Measurements from ENCODE around the gene CD69. TPM values are rescaled to one million over a fixed set of nuclear protein-coding genes. Genes with fewer than 3 reads are reported as not detected.

CD69 gene
- total and polyA plus RNA-seq, 9 donors = 0.63 to 7.8 (median 2.3) TPM

DNA sequence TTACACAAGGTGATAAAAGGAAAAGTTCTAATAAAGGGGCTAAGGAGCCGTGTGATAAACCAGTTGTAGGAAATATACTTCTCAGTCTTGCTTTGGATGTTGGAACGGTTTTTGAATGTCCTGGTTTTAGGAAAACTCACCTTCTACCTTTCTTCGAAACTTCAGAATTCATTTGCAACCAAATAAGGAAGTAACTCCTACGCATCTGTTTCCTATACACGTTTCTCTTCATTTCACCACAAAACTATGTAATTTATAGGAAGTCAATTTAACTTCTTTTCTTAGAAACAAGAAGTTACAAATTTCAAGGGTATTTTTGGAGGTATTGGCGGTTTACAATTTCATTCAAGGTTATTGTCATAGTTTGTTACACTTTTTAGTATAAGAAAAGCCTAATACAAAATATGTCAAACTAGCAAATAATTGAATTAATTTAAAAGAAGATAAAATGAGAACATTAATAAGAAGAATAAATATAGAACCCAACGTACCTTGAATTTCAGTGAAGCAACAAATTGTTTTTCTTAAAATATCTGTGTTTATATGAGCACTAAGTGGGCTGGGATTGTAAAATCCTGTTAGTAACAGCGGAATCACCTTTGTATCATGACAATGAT lies 33.2 kb upstream of the CD69 start:
- no peaks in the 10 kb centered on the region for H3K36me3 ChIP-seq
- TF ChIP-seq CTCF (IDR thresholded peaks at IDR 0.05) (no peak), EP300 (IDR thresholded peaks at IDR 0.05) (no peak), POLR2A (IDR thresholded peaks at IDR 0.05) (no peak)
- H3K27me3 ChIP-seq = no peaks in the 10 kb centered on the region
- no peak for DNase-seq
- H3K4me3 ChIP-seq = no peak overlapping the region
- no peak overlapping the region for H3K27ac ChIP-seq
- intact Hi-C loops (cut with DNase I) = no loop called here
- 63 to 73% (median 69%) methylated on average over 8 of the region's 8 CpGs for WGBS, 3 donors
- no peaks in the 10 kb centered on the region for H3K4me1 ChIP-seq (ENCODE audit: insufficient read depth)
- H3K9me3 ChIP-seq = no peaks in the 10 kb centered on the region

GRCh38 chr12:9792961-9793617 lies 32.4 kb upstream of the CD69 start:
- DNase-seq = no peak
- Histone ChIP-seq H3K4me3 (no peak overlapping the region), H3K4me1 (ENCODE audit: insufficient read depth) (no peaks in the 10 kb centered on the region), H3K27ac (no peak overlapping the region), H3K36me3 (no peaks in the 10 kb centered on the region), H3K27me3 (no peaks in the 10 kb centered on the region), H3K9me3 (no peaks in the 10 kb centered on the region)
- intact Hi-C loops (cut with DNase I) = no loop called here
- no peak for TF ChIP-seq CTCF (IDR thresholded peaks at IDR 0.05)
- TF ChIP-seq EP300 (IDR thresholded peaks at IDR 0.05) = no peak
- no peak for TF ChIP-seq POLR2A (IDR thresholded peaks at IDR 0.05)
- WGBS, 3 donors = 66 to 80% (median 79%) methylated on average over 2 of the region's 2 CpGs

DNA sequence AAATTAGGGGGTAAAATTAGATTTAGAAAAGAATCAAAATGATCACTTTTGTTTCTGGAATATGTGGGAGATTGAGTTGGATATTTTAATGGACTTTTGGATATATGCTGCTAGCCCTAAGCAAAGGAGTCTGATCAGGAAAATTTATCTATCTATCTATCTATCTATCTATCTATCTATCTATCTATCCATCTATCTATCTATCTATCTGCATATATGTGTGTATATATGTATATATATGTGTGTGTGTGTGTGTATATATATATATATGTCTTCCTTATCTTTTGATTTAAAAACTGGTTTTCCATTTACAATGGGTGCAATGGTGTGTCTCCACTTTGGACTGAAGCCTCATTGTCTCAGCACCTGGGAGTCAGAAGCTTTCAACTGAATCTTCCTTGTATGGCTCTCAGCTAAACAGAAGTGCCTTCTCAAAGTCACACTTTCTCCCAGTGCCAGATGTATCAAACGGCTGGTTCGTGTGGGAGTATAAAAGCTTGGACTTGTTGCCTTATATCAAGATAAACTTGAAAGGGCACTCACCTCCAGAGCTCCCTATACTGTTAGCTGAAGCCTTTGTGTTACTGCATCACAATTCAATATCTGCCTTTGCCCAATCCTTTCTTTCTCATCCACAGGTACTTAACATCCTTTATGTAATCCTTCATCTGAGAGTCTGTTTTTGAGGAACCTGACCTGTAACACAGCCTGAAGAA lies 31.6 kb upstream of the CD69 start:
- intact Hi-C loops (cut with DNase I) = no loop called here
- H3K36me3 ChIP-seq = no peaks in the 10 kb centered on the region
- TF ChIP-seq CTCF (IDR thresholded peaks at IDR 0.05) (no peak), EP300 (IDR thresholded peaks at IDR 0.05) (no peak), POLR2A (IDR thresholded peaks at IDR 0.05) (no peak)
- H3K4me1 ChIP-seq (ENCODE audit: insufficient read depth) = no peaks in the 10 kb centered on the region
- DNase-seq = no peak
- WGBS, 3 donors = 12 to 32% (median 30%) methylated on average over 2 of the region's 2 CpGs
- H3K9me3 ChIP-seq = no peaks in the 10 kb centered on the region
- no peak overlapping the region for H3K4me3 ChIP-seq
- H3K27me3 ChIP-seq = no peaks in the 10 kb centered on the region
- H3K27ac ChIP-seq = no peak overlapping the region

GRCh38 chr12:9786726-9787717 lies 26.3 kb upstream of the CD69 start:
- WGBS, 3 donors = 58 to 75% (median 74%) methylated on average over 6 of the region's 6 CpGs
- Histone ChIP-seq H3K27ac (no peak overlapping the region), H3K4me1 (ENCODE audit: insufficient read depth) (no peaks in the 10 kb centered on the region), H3K36me3 (no peaks in the 10 kb centered on the region), H3K27me3 (no peaks in the 10 kb centered on the region), H3K9me3 (no peaks in the 10 kb centered on the region), H3K4me3 (no peak overlapping the region)
- DNase-seq = no peak
- TF ChIP-seq POLR2A (IDR thresholded peaks at IDR 0.05) = no peak
- no peak for TF ChIP-seq CTCF (IDR thresholded peaks at IDR 0.05)
- no peak for TF ChIP-seq EP300 (IDR thresholded peaks at IDR 0.05)
- intact Hi-C loops (cut with DNase I) = no loop called here
